ENCODE results near the gene TCP10L. TPM values are rescaled to one million over a fixed set of nuclear protein-coding genes. Genes with fewer than 3 reads are reported as not detected.
"Not testable (repeated sequence)": the region's sequence is repeated elsewhere in the genome, so short reads cannot be mapped to it uniquely, and the experiment has no call there.

The TCP10L gene
- total RNA-seq, 6 donors from 2014 or later, result 1.0 to 2.7 (median 1.1) TPM; not detected in 3

DNA sequence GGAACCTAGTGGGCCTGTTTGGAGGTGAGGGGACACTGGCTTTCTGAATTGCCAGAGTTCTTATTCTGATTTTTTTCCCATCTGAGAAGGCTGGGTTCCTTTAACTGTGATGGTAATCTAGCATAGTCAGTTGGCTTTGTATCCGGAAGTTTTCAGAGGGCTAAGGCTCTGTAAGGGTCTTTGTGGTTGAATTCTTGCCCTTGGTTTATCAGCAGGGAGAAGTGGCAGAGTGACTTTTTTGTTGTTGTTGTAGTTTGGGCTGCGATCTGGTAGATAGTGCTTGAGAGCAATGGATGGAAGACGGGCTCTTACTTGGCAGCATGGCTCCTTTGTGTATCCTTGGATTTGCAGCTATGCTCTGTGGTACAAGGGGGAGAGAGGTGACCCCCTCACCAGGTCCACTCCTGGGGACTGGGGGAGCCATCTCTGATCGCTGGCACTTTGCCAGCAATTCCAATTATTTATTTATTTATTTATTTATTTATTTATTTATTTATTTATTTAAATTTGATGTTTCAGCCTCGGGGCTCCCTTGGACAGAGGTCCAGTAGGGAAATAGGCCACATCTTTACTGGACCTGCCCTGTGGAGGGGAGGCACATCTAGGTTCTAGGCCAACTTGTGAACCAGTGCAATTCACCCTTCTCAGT, 18.5 kb downstream of the TCP10L start:
- WGBS, 2 donors, result 83 to 86% methylated on average over 5 of the region's 5 CpGs

DNA sequence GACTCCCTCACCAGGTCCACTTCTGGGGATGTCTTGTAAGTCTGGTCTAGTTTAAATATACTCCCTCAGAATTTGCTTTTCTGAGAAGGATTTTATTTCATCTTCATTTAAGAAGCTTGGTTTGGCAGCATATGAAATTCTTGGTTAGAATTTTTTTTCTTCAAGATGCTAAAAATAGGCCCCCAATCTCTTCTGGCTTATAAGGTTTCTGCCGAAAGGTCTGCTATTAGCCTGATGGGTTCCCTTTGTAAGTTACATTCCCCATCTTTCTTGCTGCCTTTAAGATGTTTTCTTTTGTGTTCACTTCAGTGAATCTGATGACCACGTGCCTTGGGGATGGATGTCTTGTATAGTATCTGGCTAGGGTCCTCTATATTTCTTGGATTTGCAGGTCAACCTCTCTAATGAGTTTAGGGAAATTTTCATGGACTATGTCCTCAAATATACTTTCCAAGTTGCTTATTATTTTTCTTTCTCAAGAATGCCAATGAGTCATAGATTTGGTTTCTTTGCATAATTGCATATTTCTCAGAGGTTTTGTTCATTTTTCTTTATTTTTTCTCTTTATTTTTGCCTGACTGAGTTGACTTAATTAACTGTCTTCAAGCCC, 19.4 kb downstream of the TCP10L start:
- 91% methylated on average over 2 of the region's 2 CpGs for WGBS, 2 donors
- ATAC-seq (ENCODE audit: low FRiP score in 2 of 2) (no peak), DNase-seq (no peak)
- TF ChIP-seq, protein P1, sequence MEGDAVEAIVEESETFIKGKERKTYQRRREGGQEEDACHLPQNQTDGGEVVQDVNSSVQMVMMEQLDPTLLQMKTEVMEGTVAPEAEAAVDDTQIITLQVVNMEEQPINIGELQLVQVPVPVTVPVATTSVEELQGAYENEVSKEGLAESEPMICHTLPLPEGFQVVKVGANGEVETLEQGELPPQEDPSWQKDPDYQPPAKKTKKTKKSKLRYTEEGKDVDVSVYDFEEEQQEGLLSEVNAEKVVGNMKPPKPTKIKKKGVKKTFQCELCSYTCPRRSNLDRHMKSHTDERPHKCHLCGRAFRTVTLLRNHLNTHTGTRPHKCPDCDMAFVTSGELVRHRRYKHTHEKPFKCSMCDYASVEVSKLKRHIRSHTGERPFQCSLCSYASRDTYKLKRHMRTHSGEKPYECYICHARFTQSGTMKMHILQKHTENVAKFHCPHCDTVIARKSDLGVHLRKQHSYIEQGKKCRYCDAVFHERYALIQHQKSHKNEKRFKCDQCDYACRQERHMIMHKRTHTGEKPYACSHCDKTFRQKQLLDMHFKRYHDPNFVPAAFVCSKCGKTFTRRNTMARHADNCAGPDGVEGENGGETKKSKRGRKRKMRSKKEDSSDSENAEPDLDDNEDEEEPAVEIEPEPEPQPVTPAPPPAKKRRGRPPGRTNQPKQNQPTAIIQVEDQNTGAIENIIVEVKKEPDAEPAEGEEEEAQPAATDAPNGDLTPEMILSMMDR (IDR thresholded peaks at IDR 0.05), result no peak
- no peak for TF ChIP-seq POLR2A (IDR thresholded peaks at IDR 0.05)
- TF ChIP-seq EP300 (IDR thresholded peaks at IDR 0.05), result no peak
- TF ChIP-seq POLR2AphosphoS5 (IDR thresholded peaks at IDR 0.05), result no peak
- H3K4me1 ChIP-seq, result peaks cover 4 to 19% (median 15%) of the 10 kb centered on the region in 4 donors
- H3K9me3 ChIP-seq, result peaks cover 0 to 5% (median 0%) of the 10 kb centered on the region in 4 donors
- H3K27ac ChIP-seq, result no peak overlapping the region
- H3K4me3 ChIP-seq, result no peak overlapping the region
- H3K27me3 ChIP-seq, result no peaks in the 10 kb centered on the region
- H3K36me3 ChIP-seq, result no peaks in the 10 kb centered on the region

More for the DNA sequence above, 18.5 kb downstream of the TCP10L start:
- Histone ChIP-seq H3K27me3 (no peaks in the 10 kb centered on the region), H3K4me3 (no peak overlapping the region), H3K36me3 (no peaks in the 10 kb centered on the region), H3K27ac (no peak overlapping the region), H3K9me3 (peaks cover 0 to 5% (median 0%) of the 10 kb centered on the region in 4 donors), H3K4me1 (peaks cover 4 to 19% (median 15%) of the 10 kb centered on the region in 4 donors)
- no peak for DNase-seq
- TF ChIP-seq, protein P1 (IDR thresholded peaks at IDR 0.05), result no peak
- TF ChIP-seq POLR2A (IDR thresholded peaks at IDR 0.05), result no peak
- no peak for TF ChIP-seq EP300 (IDR thresholded peaks at IDR 0.05)
- no peak for TF ChIP-seq POLR2AphosphoS5 (IDR thresholded peaks at IDR 0.05)
- no peak for ATAC-seq (ENCODE audit: low FRiP score in 2 of 2)

DNA sequence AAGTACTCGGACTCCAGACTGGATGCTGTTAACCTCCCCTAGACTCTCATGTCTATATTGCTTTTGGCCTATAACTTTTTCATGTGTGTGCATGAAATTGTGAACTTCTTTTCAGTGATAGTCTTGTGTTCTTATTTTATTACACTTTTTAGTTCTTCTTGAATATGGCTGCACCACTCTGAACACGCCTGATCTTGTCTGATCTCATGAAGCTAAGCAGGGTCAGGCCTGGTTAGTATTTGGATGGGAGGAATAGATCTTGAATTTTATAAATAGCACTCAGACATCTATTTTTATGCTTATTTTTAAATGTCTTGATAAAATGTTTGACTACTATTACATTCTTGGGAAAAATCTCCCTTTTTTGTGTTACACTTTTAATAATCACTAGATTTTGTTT, 22.4 kb downstream of the TCP10L start:
- Histone ChIP-seq H3K27me3 (no peaks in the 10 kb centered on the region), H3K4me1 (no peaks in the 10 kb centered on the region), H3K9me3 (peaks cover 0 to 5% (median 0%) of the 10 kb centered on the region in 4 donors), H3K36me3 (no peaks in the 10 kb centered on the region), H3K27ac (no peak overlapping the region), H3K4me3 (no peak overlapping the region)
- DNase-seq, result no peak
- TF ChIP-seq, protein P1 (IDR thresholded peaks at IDR 0.05), result no peak
- TF ChIP-seq POLR2A (IDR thresholded peaks at IDR 0.05) (no peak), EP300 (IDR thresholded peaks at IDR 0.05) (no peak), POLR2AphosphoS5 (IDR thresholded peaks at IDR 0.05) (no peak)
- 95 to 96% methylated on average over 2 of the region's 2 CpGs for WGBS, 2 donors
- ATAC-seq (ENCODE audit: low FRiP score in 2 of 2), result no peak

DNA sequence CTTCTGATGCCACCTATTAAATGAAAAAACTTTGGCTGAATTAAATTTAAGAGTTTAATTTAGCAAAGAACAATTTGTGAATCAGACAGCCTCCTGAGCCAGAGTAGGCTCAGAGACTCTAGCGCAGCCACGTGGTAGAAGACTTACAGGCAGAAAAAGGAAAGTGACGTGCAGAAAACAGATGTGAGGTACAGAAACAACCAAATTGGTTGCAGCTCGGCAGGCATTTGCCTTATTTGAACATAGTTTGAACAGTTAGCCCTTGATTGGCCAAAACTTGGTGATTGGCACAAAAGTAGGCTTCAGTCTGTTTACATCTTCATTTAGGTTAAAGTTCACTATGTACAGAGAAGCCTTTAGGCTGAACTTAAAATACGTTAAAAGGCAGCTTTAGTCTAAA, 22.9 kb downstream of the TCP10L start:
- H3K4me3 ChIP-seq, result no peak overlapping the region
- peaks cover 0 to 5% (median 0%) of the 10 kb centered on the region in 4 donors for H3K9me3 ChIP-seq
- no peaks in the 10 kb centered on the region for H3K27me3 ChIP-seq
- TF ChIP-seq, protein P1 (IDR thresholded peaks at IDR 0.05), result peak in 2 of 6 experiments; percentile 16 to 22
- TF ChIP-seq EP300 (IDR thresholded peaks at IDR 0.05) (no peak), POLR2AphosphoS5 (IDR thresholded peaks at IDR 0.05) (no peak), POLR2A (IDR thresholded peaks at IDR 0.05) (no peak)
- H3K27ac ChIP-seq, result no peak overlapping the region
- DNase-seq, result no peak
- WGBS, 2 donors, result 51 to 70% methylated on average over 5 of the region's 5 CpGs
- peak in 1 of 2 donors; percentile 62 for ATAC-seq (ENCODE audit: low FRiP score in 2 of 2)
- H3K4me1 ChIP-seq, result no peaks in the 10 kb centered on the region
- H3K36me3 ChIP-seq, result no peaks in the 10 kb centered on the region

DNA sequence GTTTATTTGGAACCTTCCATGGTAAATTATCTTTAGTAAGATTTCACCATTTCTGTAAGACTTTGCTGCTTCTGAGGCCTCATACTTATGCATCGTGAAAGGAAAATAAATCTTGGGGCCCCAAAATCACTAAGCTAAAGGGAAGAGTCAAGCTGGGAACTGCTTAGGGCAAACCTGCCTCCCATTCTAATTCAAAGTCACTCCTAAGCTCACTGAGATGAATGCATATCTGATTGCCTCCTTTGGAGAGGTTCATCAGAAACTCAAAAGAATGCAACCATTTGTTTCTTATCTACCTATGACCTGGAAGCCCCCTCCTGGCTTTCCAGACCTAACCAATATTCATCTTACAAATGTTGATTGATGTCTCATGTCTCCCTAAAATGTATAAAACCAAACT, 23.8 kb downstream of the TCP10L start:
- H3K9me3 ChIP-seq; H3K36me3 ChIP-seq; H3K27ac ChIP-seq; H3K27me3 ChIP-seq; H3K4me1 ChIP-seq; H3K4me3 ChIP-seq; ATAC-seq (ENCODE audit: low FRiP score in 2 of 2); DNase-seq: not testable (repeated sequence)
- 84 to 96% methylated on average over 1 of the region's 1 CpG for WGBS, 2 donors
